ENCODE measurements around the gene ABR.

ABR gene

GRCh38 chr17:1082579-1082978 lies 97.2 kb downstream of the ABR start:
- Histone ChIP-seq H3K4me3 (ENCODE audit: low read depth, low read length) (no peak overlapping the region), H3K27ac (no peak overlapping the region), H3K36me3 (ENCODE audit: control insufficient read depth, insufficient read depth, low read length) (no peaks in the 10 kb centered on the region), H3K79me2 (no peaks in the 10 kb centered on the region), H2AFZ (no peak overlapping the region), H3K4me1 (no peaks in the 10 kb centered on the region), H3K4me2 (ENCODE audit: low read length) (no peak overlapping the region), H3K27me3 (ENCODE audit: control insufficient read depth, insufficient read depth, low read length) (no peaks in the 10 kb centered on the region), H3K9ac (no peak overlapping the region), H3K9me3 (ENCODE audit: control insufficient read depth, low read length) (no peaks in the 10 kb centered on the region)
- no peak for TF ChIP-seq CTCF (IDR thresholded peaks at IDR 0.05)

- Histone ChIP-seq H3K4me2 (ENCODE audit: low read length) (no peak overlapping the region), H2AFZ (no peak overlapping the region), H3K36me3 (ENCODE audit: control insufficient read depth, insufficient read depth, low read length) (no peaks in the 10 kb centered on the region), H3K27me3 (ENCODE audit: control insufficient read depth, insufficient read depth, low read length) (no peaks in the 10 kb centered on the region), H3K9ac (no peak overlapping the region), H3K27ac (no peak overlapping the region), H3K4me1 (peaks cover 2% of the 10 kb centered on the region), H3K79me2 (peaks cover 3% of the 10 kb centered on the region), H3K9me3 (ENCODE audit: control insufficient read depth, low read length) (no peaks in the 10 kb centered on the region), H3K4me3 (ENCODE audit: low read depth, low read length) (no peak overlapping the region)
- no peak for TF ChIP-seq CTCF (IDR thresholded peaks at IDR 0.05)
These were observed 100.8 kb downstream of the ABR start for GRCh38 chr17:1078831-1079561.

GRCh38 chr17:1077986-1078711 lies 101.6 kb downstream of the ABR start:
- H3K36me3 ChIP-seq (ENCODE audit: control insufficient read depth, insufficient read depth, low read length), result no peaks in the 10 kb centered on the region
- H2AFZ ChIP-seq, result no peak overlapping the region
- H3K9ac ChIP-seq, result no peak overlapping the region
- peaks cover 3% of the 10 kb centered on the region for H3K79me2 ChIP-seq
- H3K4me2 ChIP-seq (ENCODE audit: low read length), result no peak overlapping the region
- H3K4me1 ChIP-seq, result peaks cover 2% of the 10 kb centered on the region
- H3K27me3 ChIP-seq (ENCODE audit: control insufficient read depth, insufficient read depth, low read length), result no peaks in the 10 kb centered on the region
- no peak for TF ChIP-seq CTCF (IDR thresholded peaks at IDR 0.05)
- H3K4me3 ChIP-seq (ENCODE audit: low read depth, low read length), result no peak overlapping the region
- no peaks in the 10 kb centered on the region for H3K9me3 ChIP-seq (ENCODE audit: control insufficient read depth, low read length)
- no peak overlapping the region for H3K27ac ChIP-seq

GRCh38 chr17:1077581-1077985 lies 102.2 kb downstream of the ABR start:
- Histone ChIP-seq H3K4me3 (ENCODE audit: low read depth, low read length) (no peak overlapping the region), H3K36me3 (ENCODE audit: control insufficient read depth, insufficient read depth, low read length) (no peaks in the 10 kb centered on the region), H3K79me2 (peaks cover 3% of the 10 kb centered on the region), H3K9ac (no peak overlapping the region), H3K27me3 (ENCODE audit: control insufficient read depth, insufficient read depth, low read length) (no peaks in the 10 kb centered on the region), H3K4me1 (peaks cover 2% of the 10 kb centered on the region), H3K27ac (no peak overlapping the region), H3K9me3 (ENCODE audit: control insufficient read depth, low read length) (no peaks in the 10 kb centered on the region), H2AFZ (no peak overlapping the region), H3K4me2 (ENCODE audit: low read length) (no peak overlapping the region)
- TF ChIP-seq CTCF (IDR thresholded peaks at IDR 0.05), result no peak

Data from parathyroid adenoma (tissue), 2 donors.